Left cardiac atrium (tissue), 4 donors: ENCODE data around the gene BNC2. TPM values are rescaled to one million over a fixed set of nuclear protein-coding genes. Genes with fewer than 3 reads are reported as not detected.
"Not testable (repeated sequence)": the region's sequence is repeated elsewhere in the genome, so short reads cannot be mapped to it uniquely, and the experiment has no call there.

ENCODE experiments used
- ATAC-seq, 2 donors: fragments of 200-7000 bp; cut with Tn5 transposase; one replicate each; pipeline ENCODE4 v1.9.1; 2020; ENCODE audit warnings: mild to moderate bottlenecking in 2 of 2, moderate library complexity in 2 of 2
- DNase-seq: peaks from one replicate; pipeline ENCODE4 v3.0.0-alpha.2; 2020
- intact Hi-C, 2 donors: fragments of 100-400 bp; cut with DNase I; formaldehyde crosslinking; loops; one replicate each; pipeline versions ENCODE4 v1.14.1 to v1.15.1; 2022 to 2023
- long read RNA-seq: library from polyadenylated mRNA; unstranded; transcript quantifications from one replicate; pipeline ENCODE4 v2.0.0, GENCODE V29; 2021
- total RNA-seq, 2 donors: library from RNA; stranded (reverse); fragmentation: NEBNext Ultra II Directional; extraction: Animal tissue kit (Norgen Biotek cat#: 25700); gene quantifications; one replicate each; pipeline ENCODE4 v1.2.1, GENCODE V29; 2021
- donor health status: DM: no; HTN: yes; CAD: no.
- donor health status: DM: no; HTN: yes; CAD: no; lungs with severe emphysema.
- donor health status: DM: yes; HTN: yes; CAD: no.
- donor health status: Dilated cardiomyopathy.

BNC2 gene
- 10 to 100 TPM; 55.1 to 100.0 TPM for total RNA-seq
- long read RNA-seq, partial matches to known transcripts, result 1 of 9 reads
- long read RNA-seq, other reads (novel, unspliced or antisense), result 8 of 9 reads

GRCh38 chr9:16870596-16871335, at the start of gene BNC2:
Gene BNC2 (minus strand): TSS chr9:16870670. CDS start chr9:16870648, 22 bp downstream.
- intact Hi-C loops, result no loop called here
- peak; percentile 61 for DNase-seq
- peak; percentile 73 to 77 for ATAC-seq

- DNase-seq (no peak), ATAC-seq (no peak)
- intact Hi-C loops, result no loop called here
Observed at GRCh38 chr9:16918920-16919319, 48.5 kb upstream of the BNC2 start.

GRCh38 chr9:16915126-16915831, 44.8 kb upstream of the BNC2 start:
- intact Hi-C loops, result no loop called here
- peak; percentile 19 to 86 for ATAC-seq
- no peak for DNase-seq

- ATAC-seq, result peak in 1 of 2 donors; percentile 23
- intact Hi-C loops, result no loop called here
- DNase-seq, result no peak
Observed at GRCh38 chr9:16912197-16912596, 41.7 kb upstream of the BNC2 start.

GRCh38 chr9:16908206-16908605, 37.7 kb upstream of the BNC2 start:
- ATAC-seq, intact Hi-C loops, DNase-seq: not testable (repeated sequence)

GRCh38 chr9:16904655-16905054, 34.2 kb upstream of the BNC2 start:
- ATAC-seq, result no peak
- no peak for DNase-seq
- intact Hi-C loops, result no loop called here

GRCh38 chr9:16901590-16901989, 31.1 kb upstream of the BNC2 start:
- intact Hi-C loops, result no loop called here
- DNase-seq, result no peak
- no peak for ATAC-seq

- ATAC-seq (no peak), DNase-seq (no peak)
- intact Hi-C loops, result no loop called here
Observed at GRCh38 chr9:16899606-16900005, 29.1 kb upstream of the BNC2 start.

- no peak for ATAC-seq
- DNase-seq, result no peak
- intact Hi-C loops, result no loop called here
Observed at GRCh38 chr9:16898464-16898863, 28.0 kb upstream of the BNC2 start.

GRCh38 chr9:16888594-16888993, 18.1 kb upstream of the BNC2 start:
- no peak for ATAC-seq
- intact Hi-C loops, result no loop called here
- no peak for DNase-seq

GRCh38 chr9:16885931-16886330, 15.5 kb upstream of the BNC2 start:
- ATAC-seq, result no peak
- no peak for DNase-seq
- intact Hi-C loops, result no loop called here

GRCh38 chr9:16884952-16885513, 14.6 kb upstream of the BNC2 start:
- no peak for DNase-seq
- intact Hi-C loops, result no loop called here

GRCh38 chr9:16884373-16884772, 13.9 kb upstream of the BNC2 start:
- intact Hi-C loops, result no loop called here
- DNase-seq, result no peak
- peak; percentile 45 to 65 for ATAC-seq

More at GRCh38 chr9:16884952-16885513, 14.6 kb upstream of the BNC2 start:
- ATAC-seq, result peak; percentile 61 to 73

GRCh38 chr9:16883586-16883985, 13.1 kb upstream of the BNC2 start:
- DNase-seq, result no peak
- intact Hi-C loops, result no loop called here
- no peak for ATAC-seq

GRCh38 chr9:16882440-16882839, 12.0 kb upstream of the BNC2 start:
- ATAC-seq, DNase-seq, intact Hi-C loops: not testable (repeated sequence)

- ATAC-seq (no peak), DNase-seq (no peak)
- intact Hi-C loops, result no loop called here
Observed at GRCh38 chr9:16879416-16879815, 8.9 kb upstream of the BNC2 start.

GRCh38 chr9:16877256-16877655, 6.8 kb upstream of the BNC2 start:
- intact Hi-C loops, result no loop called here
- ATAC-seq (no peak), DNase-seq (no peak)

GRCh38 chr9:16873126-16873802, 2.8 kb upstream of the BNC2 start:
- ATAC-seq (peak in 1 of 2 donors; percentile 2), DNase-seq (no peak)
- intact Hi-C loops, result no loop called here

GRCh38 chr9:16871336-16872151, 1.1 kb upstream of the BNC2 start:
- intact Hi-C loops, result no loop called here
- peak; percentile 61 for DNase-seq
- ATAC-seq, result peak; percentile 41 to 57
